Activated naive CD4-positive, alpha-beta T cell treated with Interleukin-2 at 50 U/mL for 16 hours (primary cell): Measurements from ENCODE around the gene ACTL10.

Experiments used
- DNase-seq: peaks from one replicate; pipeline ENCODE4 v3.0.0-alpha.2; 2020

Gene ACTL10

GRCh38 chr20:33664762-33665144, 2.0 kb upstream of the ACTL10 start:
- no peak for DNase-seq

- DNase-seq: peak; percentile 51
These were observed 517 bp downstream of the ACTL10 start for GRCh38 chr20:33667245-33667675.

- DNase-seq: peak; percentile 82
These were observed 1.1 kb downstream of the ACTL10 start for GRCh38 chr20:33667676-33668465.

- DNase-seq: peak; percentile 5
These were observed 1.9 kb downstream of the ACTL10 start for GRCh38 chr20:33668466-33669155.

GRCh38 chr20:33669224-33669623, 2.5 kb downstream of the ACTL10 start:
- DNase-seq: no peak

GRCh38 chr20:33669873-33670640, 3.3 kb downstream of the ACTL10 start:
- DNase-seq: no peak

GRCh38 chr20:33670715-33671499, 4.2 kb downstream of the ACTL10 start:
- no peak for DNase-seq

- DNase-seq: no peak
These were observed 5.0 kb downstream of the ACTL10 start for GRCh38 chr20:33671573-33672288.

GRCh38 chr20:33672426-33673113, 5.8 kb downstream of the ACTL10 start:
- no peak for DNase-seq

- no peak for DNase-seq
These were observed 6.3 kb downstream of the ACTL10 start for GRCh38 chr20:33673114-33673409.

- DNase-seq: no peak
These were observed 6.9 kb downstream of the ACTL10 start for GRCh38 chr20:33673410-33674293.

- peak; percentile 65 for DNase-seq
These were observed 7.8 kb downstream of the ACTL10 start, which contains the start of gene NECAB3 for GRCh38 chr20:33674294-33675135. Gene NECAB3, minus strand, starts transcription at chr20:33674428. Its CDS starts 76 bp downstream, at chr20:33674352.

- no peak for DNase-seq
These were observed 8.6 kb downstream of the ACTL10 start for GRCh38 chr20:33675136-33675959.

- no peak for DNase-seq
These were observed 9.4 kb downstream of the ACTL10 start for GRCh38 chr20:33676121-33676520.

GRCh38 chr20:33676652-33677645, 10.2 kb downstream of the ACTL10 start:
- DNase-seq: no peak

GRCh38 chr20:33677991-33678702, 11.4 kb downstream of the ACTL10 start:
- DNase-seq: no peak
